Measurements from ENCODE around the gene CD151. TPM values are rescaled to one million over a fixed set of nuclear protein-coding genes. Genes with fewer than 3 reads are reported as not detected.

The CD151 gene
- total RNA-seq, 2 experiments from 2014 or later: 45.9 to 46.5 TPM

DNA sequence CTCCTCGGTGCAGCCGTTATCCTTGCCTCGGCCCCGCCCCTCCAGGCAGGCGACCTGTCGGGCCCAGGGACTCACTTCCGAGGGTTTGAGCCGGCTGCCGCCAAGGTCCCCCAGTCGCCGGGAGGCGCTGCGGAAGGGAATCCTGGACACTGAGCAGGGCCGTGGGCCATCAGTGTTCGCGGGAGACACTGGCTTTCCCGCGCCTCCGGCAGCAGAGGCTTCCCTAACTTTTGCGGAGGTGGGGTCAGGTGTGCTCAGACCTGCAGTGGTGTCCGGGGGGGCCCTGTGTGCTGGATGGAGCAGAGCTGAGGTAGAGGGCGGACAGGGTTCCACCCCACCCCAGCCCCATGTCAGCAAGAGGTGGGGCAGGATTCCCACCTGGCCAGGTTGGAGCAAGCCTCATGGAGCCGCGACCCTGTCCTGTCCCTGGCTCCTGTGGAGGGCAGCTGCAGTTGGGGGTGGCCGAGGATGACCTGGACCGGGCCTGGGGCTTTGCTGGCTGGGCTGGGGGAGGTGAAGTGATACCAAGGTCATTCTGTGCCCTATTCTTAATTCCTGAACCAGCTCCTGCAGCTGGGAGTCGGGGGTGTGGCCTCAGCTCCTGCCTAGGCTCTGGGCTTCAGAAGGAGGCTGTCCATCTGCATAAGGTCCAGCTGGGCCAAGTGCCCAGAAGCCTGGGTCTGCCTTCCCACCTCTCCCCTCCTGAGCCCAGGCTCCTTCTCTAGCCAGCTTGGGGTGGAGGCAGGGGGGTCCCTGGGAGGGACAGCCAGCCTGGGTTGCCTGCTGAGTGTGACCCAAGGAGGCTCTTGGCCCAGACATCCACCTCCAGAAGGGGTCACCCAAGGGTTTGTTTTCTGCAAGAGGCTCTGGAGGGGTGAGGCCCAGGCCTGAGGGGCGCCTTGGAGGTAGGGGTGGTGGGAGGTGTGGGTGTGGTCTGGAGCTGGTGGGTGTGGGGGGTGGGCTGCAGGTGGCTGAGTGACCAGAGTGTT lies 18.3 kb downstream of the CD151 start:
- intact Hi-C loops (cut with micrococcal nuclease): no loop called here
- H3K4me3 Mint-ChIP-seq: no peak overlapping the region
- DNase-seq (peak; percentile 40), ATAC-seq (no peak)
- H3K36me3 Mint-ChIP-seq (ENCODE audit: low read depth): no peaks in the 10 kb centered on the region
- peaks cover 7% of the 10 kb centered on the region for H3K4me1 Mint-ChIP-seq (ENCODE audit: low read depth)
- CTCF ChIA-PET: interaction anchor here (0.6 to 1.1 kb wide), 2 partner anchors 87 to 201 kb away, joined by 3 read pairs; no protein-coding TSS in a partner anchor
- TF ChIP-seq, protein P1, sequence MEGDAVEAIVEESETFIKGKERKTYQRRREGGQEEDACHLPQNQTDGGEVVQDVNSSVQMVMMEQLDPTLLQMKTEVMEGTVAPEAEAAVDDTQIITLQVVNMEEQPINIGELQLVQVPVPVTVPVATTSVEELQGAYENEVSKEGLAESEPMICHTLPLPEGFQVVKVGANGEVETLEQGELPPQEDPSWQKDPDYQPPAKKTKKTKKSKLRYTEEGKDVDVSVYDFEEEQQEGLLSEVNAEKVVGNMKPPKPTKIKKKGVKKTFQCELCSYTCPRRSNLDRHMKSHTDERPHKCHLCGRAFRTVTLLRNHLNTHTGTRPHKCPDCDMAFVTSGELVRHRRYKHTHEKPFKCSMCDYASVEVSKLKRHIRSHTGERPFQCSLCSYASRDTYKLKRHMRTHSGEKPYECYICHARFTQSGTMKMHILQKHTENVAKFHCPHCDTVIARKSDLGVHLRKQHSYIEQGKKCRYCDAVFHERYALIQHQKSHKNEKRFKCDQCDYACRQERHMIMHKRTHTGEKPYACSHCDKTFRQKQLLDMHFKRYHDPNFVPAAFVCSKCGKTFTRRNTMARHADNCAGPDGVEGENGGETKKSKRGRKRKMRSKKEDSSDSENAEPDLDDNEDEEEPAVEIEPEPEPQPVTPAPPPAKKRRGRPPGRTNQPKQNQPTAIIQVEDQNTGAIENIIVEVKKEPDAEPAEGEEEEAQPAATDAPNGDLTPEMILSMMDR (IDR thresholded peaks at IDR 0.05): no peak
- H3K9me3 Mint-ChIP-seq: no peaks in the 10 kb centered on the region
- POLR2A ChIA-PET: interaction anchor here (0.6 kb wide), 1 partner anchor 61 kb away, joined by 3 read pairs; no protein-coding TSS in a partner anchor
- H3K27ac Mint-ChIP-seq: no peak overlapping the region
- H3K27me3 Mint-ChIP-seq: peaks cover 9% of the 10 kb centered on the region

DNA sequence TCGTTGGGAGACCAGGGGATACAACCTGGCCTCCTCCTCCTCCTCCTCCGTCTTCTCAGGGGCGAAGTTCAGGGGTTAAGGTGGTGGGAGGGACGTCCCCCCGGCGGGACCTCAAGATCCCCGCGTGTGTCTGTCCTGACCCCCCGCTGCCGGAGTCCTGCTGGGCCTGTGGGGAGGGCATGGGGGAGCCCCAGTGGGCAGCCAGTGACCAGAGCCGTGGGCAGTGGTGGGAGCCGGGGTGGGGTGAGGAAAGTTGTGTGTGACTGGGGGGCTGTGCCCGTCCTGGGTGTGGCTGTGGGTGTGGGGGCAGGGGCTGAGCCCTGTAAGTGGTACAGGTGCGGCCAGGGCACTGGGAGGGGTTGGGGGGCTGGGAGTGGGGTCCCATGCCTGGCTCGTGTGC lies 20.0 kb downstream of the CD151 start:
- Mint-ChIP-seq H3K27me3 (peaks cover 7% of the 10 kb centered on the region), H3K27ac (no peak overlapping the region), H3K9me3 (no peaks in the 10 kb centered on the region), H3K4me1 (ENCODE audit: low read depth) (peaks cover 11% of the 10 kb centered on the region), H3K36me3 (ENCODE audit: low read depth) (no peaks in the 10 kb centered on the region), H3K4me3 (no peak overlapping the region)
- DNase-seq: no peak
- ChIA-PET CTCF (no interaction called here), POLR2A (no interaction called here)
- TF ChIP-seq, protein P1 (IDR thresholded peaks at IDR 0.05): no peak
- intact Hi-C loops (cut with micrococcal nuclease): no loop called here
- no peak for ATAC-seq

DNA sequence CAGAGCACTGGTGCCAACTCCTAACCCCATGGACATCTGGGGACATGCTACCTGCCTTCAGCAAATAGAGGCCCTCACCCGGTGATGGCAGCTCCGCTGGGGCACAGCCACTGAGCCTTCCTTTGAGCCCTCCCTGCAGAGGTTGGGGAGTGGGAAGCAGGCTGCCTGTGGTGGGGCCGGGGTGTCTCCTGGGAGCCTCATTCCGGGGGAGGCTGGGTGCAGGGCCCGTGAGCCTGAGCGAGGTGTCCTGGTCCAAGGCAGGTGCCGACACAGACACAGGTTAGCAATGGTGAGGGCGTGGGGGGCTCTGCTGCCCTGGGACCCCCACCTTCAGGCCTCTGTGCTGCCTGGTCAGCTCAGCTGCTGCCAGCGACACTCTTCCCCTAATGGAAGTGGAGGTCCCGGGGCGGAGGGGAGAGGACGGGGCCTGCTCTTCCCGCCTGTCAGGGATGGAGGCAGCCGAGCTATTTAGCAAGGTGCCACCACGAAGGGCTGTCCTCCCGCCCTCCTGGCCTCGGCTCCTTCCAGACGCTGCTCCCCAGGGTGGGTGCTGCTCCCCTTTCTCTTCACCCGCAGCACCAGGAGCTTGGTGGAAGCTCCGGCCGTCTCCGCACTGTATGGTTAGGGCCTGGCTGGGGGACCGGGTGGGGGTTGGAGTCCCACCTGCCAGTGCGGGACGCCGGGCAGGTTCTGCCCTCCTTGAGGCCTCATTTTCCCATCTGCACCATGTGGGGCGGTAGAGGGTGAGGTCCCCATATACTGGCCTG lies 21.1 kb downstream of the CD151 start:
- TF ChIP-seq, protein P1 (IDR thresholded peaks at IDR 0.05): no peak
- no peaks in the 10 kb centered on the region for H3K36me3 Mint-ChIP-seq (ENCODE audit: low read depth)
- ATAC-seq (no peak), DNase-seq (no peak)
- H3K9me3 Mint-ChIP-seq: no peaks in the 10 kb centered on the region
- CTCF ChIA-PET: no interaction called here
- H3K27ac Mint-ChIP-seq: no peak overlapping the region
- peaks cover 2% of the 10 kb centered on the region for H3K27me3 Mint-ChIP-seq
- no peak overlapping the region for H3K4me3 Mint-ChIP-seq
- H3K4me1 Mint-ChIP-seq (ENCODE audit: low read depth): peaks cover 6% of the 10 kb centered on the region
- POLR2A ChIA-PET: no interaction called here
- intact Hi-C loops (cut with micrococcal nuclease): no loop called here

DNA sequence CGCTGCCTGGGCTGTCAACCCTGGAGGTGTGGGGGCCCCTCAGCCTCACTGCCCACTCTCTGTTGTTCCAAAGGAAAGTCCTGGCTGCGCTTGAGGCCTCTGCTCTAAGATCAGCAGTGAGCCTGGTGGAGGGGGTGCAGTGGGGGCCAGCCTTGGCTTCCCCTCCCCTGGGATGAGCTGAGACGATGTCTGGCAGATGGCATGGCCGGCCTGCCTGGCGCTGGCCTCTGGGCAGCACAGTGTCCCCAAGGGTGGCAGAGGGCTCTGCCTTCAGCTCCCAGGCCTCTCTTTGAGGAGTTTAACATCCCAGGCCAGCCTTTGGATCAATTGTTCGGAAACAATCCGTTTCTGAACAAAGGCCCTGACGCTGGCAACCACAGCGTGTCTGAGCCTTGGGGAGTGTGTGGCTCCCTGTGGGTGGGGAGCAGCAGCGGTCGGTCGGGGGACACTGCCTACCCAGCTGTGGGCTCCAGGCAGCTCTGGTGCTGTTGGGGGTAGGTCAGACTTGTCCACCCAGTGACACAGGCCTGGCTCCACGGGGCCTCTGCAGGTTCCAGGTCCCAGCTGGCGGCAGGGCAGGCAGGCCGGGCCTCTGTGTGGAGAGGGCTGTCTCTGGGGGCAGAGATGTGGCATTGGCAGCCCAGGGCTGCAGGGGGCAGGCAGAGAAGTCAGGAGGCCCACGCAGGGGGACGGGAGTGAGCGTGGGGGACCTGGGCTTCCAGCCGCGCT lies 22.0 kb downstream of the CD151 start:
- peaks cover 3% of the 10 kb centered on the region for H3K4me1 Mint-ChIP-seq (ENCODE audit: low read depth)
- H3K27me3 Mint-ChIP-seq: no peaks in the 10 kb centered on the region
- no peak for DNase-seq
- ChIA-PET POLR2A (no interaction called here), CTCF (no interaction called here)
- no peak overlapping the region for H3K27ac Mint-ChIP-seq
- ATAC-seq: no peak
- H3K4me3 Mint-ChIP-seq: no peak overlapping the region
- TF ChIP-seq, protein P1 (IDR thresholded peaks at IDR 0.05): no peak
- intact Hi-C loops (cut with micrococcal nuclease): no loop called here
- H3K9me3 Mint-ChIP-seq: no peaks in the 10 kb centered on the region
- H3K36me3 Mint-ChIP-seq (ENCODE audit: low read depth): no peaks in the 10 kb centered on the region
